ENCODE results near the gene PRKRA.

The PRKRA gene

GRCh38 chr2:178388287-178388686 is 62.7 kb downstream of the PRKRA start:
- TF ChIP-seq CTCF (IDR thresholded peaks at IDR 0.05; ENCODE audit: low read depth, low read length, poor library complexity, severe bottlenecking) (no peak), EZH2phosphoT487 (IDR thresholded peaks at IDR 0.05; ENCODE audit: borderline replicate concordance, low read length) (no peak)
- Histone ChIP-seq H3K9me2 (replicated peaks; ENCODE audit: control insufficient read depth, low read length) (no peaks in the 10 kb centered on the region), H3F3A (ENCODE audit: control insufficient read depth, insufficient read depth) (no peaks in the 10 kb centered on the region), H3K9me3 (ENCODE audit: control insufficient read depth, insufficient read depth, low read length) (no peaks in the 10 kb centered on the region), H3K36me3 (ENCODE audit: control insufficient read depth, low read length) (no peaks in the 10 kb centered on the region), H4K20me1 (ENCODE audit: control insufficient read depth, insufficient read depth, low read depth, low read length) (no peaks in the 10 kb centered on the region), H3K4me1 (ENCODE audit: control insufficient read depth, low read length) (no peaks in the 10 kb centered on the region), H3K4me3 (ENCODE audit: low read length) (no peak overlapping the region), H3K27ac (ENCODE audit: low read depth, low read length) (no peak overlapping the region), H3K27me3 (ENCODE audit: control insufficient read depth, low read length) (peaks cover 3% of the 10 kb centered on the region; the same call in 1 of the 2 replicates), H3K79me2 (ENCODE audit: control insufficient read depth, low read length) (no peaks in the 10 kb centered on the region), H3K4me2 (ENCODE audit: low read length) (no peak overlapping the region)

GRCh38 chr2:178386986-178387597 is 63.9 kb downstream of the PRKRA start:
- no peaks in the 10 kb centered on the region for H3K9me2 ChIP-seq (replicated peaks; ENCODE audit: control insufficient read depth, low read length)
- H3K9me3 ChIP-seq (ENCODE audit: control insufficient read depth, insufficient read depth, low read length) = no peaks in the 10 kb centered on the region
- H4K20me1 ChIP-seq (ENCODE audit: control insufficient read depth, insufficient read depth, low read depth, low read length) = no peaks in the 10 kb centered on the region
- no peaks in the 10 kb centered on the region for H3K4me1 ChIP-seq (ENCODE audit: control insufficient read depth, low read length)
- no peak for TF ChIP-seq CTCF (IDR thresholded peaks at IDR 0.05; ENCODE audit: low read depth, low read length, poor library complexity, severe bottlenecking)
- no peak for TF ChIP-seq EZH2phosphoT487 (IDR thresholded peaks at IDR 0.05; ENCODE audit: borderline replicate concordance, low read length)
- no peak overlapping the region for H3K4me2 ChIP-seq (ENCODE audit: low read length)
- no peak overlapping the region for H3K4me3 ChIP-seq (ENCODE audit: low read length)
- peaks cover 3% of the 10 kb centered on the region; the same call in 1 of the 2 replicates for H3K27me3 ChIP-seq (ENCODE audit: control insufficient read depth, low read length)
- no peaks in the 10 kb centered on the region for H3K36me3 ChIP-seq (ENCODE audit: control insufficient read depth, low read length)
- no peaks in the 10 kb centered on the region for H3K79me2 ChIP-seq (ENCODE audit: control insufficient read depth, low read length)
- H3F3A ChIP-seq (ENCODE audit: control insufficient read depth, insufficient read depth) = no peaks in the 10 kb centered on the region
- no peak overlapping the region for H3K27ac ChIP-seq (ENCODE audit: low read depth, low read length)

GRCh38 chr2:178385595-178386148 is 65.3 kb downstream of the PRKRA start:
- no peaks in the 10 kb centered on the region for H3K36me3 ChIP-seq (ENCODE audit: control insufficient read depth, low read length)
- H3K79me2 ChIP-seq (ENCODE audit: control insufficient read depth, low read length) = no peaks in the 10 kb centered on the region
- H3K4me3 ChIP-seq (ENCODE audit: low read length) = no peak overlapping the region

More at GRCh38 chr2:178385595-178386148, 65.3 kb downstream of the PRKRA start:
- Histone ChIP-seq H3K4me1 (ENCODE audit: control insufficient read depth, low read length) (no peaks in the 10 kb centered on the region), H3F3A (ENCODE audit: control insufficient read depth, insufficient read depth) (no peaks in the 10 kb centered on the region), H3K27me3 (ENCODE audit: control insufficient read depth, low read length) (peaks cover 3% of the 10 kb centered on the region; the same call in 1 of the 2 replicates), H3K9me2 (replicated peaks; ENCODE audit: control insufficient read depth, low read length) (no peaks in the 10 kb centered on the region), H3K9me3 (ENCODE audit: control insufficient read depth, insufficient read depth, low read length) (no peaks in the 10 kb centered on the region), H4K20me1 (ENCODE audit: control insufficient read depth, insufficient read depth, low read depth, low read length) (no peaks in the 10 kb centered on the region), H3K27ac (ENCODE audit: low read depth, low read length) (no peak overlapping the region), H3K4me2 (ENCODE audit: low read length) (no peak overlapping the region)
- no peak for TF ChIP-seq EZH2phosphoT487 (IDR thresholded peaks at IDR 0.05; ENCODE audit: borderline replicate concordance, low read length)
- no peak for TF ChIP-seq CTCF (IDR thresholded peaks at IDR 0.05; ENCODE audit: low read depth, low read length, poor library complexity, severe bottlenecking)
